DOHH2 (cell line): Measurements from ENCODE around the gene DACH1.

Source experiments
- EZH2phosphoT487 ChIP-seq: fragments of 200-600 bp; sonication (generic); IDR thresholded peaks from 2 replicates; pipeline ENCODE4 v1.6.1; 2017; ENCODE audit warnings: borderline replicate concordance, mild to moderate bottlenecking, antibody characterized with exemption, low read length, moderate library complexity, mixed read lengths
- TF ChIP-seq, protein P1 (sequence below): fragments of 200-600 bp; sonication (generic); IDR thresholded peaks from one replicate; pipeline ENCODE4 v1.5.1; 2014; ENCODE audit warnings: antibody characterized with exemption, mild to moderate bottlenecking, low read depth, low read length; ENCODE audit not compliant: poor library complexity, severe bottlenecking

DNA sequence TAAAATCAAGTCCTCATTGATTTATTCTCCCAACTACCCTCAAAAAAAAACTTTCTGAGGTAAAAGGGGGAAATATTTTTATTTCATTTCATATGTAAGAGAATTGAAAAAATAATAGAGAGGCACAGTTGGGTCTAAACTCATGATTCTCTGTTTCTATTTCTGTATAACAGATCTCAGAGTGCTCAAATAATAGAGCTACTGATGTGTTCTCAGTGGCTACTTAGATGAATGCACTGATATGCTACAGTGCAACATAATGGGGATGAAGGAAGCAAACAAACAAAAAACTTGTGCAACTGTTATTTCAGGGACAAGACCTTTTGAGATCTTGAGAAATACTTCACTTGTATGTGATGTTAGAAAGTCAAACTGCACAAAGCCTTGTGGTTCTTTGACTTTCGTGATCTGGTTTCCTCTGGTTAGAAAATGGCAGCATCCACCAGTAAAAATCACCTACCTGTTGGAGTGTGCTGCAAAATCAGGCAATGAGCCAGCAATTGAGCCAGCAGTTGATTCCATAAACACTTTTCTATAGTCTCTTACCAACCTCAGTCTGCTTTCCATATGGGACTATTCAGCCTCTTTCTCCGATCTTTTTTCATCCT is 9.7 kb upstream of the DACH1 start:
- TF ChIP-seq, protein P1, sequence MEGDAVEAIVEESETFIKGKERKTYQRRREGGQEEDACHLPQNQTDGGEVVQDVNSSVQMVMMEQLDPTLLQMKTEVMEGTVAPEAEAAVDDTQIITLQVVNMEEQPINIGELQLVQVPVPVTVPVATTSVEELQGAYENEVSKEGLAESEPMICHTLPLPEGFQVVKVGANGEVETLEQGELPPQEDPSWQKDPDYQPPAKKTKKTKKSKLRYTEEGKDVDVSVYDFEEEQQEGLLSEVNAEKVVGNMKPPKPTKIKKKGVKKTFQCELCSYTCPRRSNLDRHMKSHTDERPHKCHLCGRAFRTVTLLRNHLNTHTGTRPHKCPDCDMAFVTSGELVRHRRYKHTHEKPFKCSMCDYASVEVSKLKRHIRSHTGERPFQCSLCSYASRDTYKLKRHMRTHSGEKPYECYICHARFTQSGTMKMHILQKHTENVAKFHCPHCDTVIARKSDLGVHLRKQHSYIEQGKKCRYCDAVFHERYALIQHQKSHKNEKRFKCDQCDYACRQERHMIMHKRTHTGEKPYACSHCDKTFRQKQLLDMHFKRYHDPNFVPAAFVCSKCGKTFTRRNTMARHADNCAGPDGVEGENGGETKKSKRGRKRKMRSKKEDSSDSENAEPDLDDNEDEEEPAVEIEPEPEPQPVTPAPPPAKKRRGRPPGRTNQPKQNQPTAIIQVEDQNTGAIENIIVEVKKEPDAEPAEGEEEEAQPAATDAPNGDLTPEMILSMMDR, result no peak
- TF ChIP-seq EZH2phosphoT487, result no peak
